ENCODE measurements around the gene ADAMTS9.
A peak's percentile ranks its signal among the peaks of the same experiment; 100 is the strongest.

ADAMTS9 gene

DNA sequence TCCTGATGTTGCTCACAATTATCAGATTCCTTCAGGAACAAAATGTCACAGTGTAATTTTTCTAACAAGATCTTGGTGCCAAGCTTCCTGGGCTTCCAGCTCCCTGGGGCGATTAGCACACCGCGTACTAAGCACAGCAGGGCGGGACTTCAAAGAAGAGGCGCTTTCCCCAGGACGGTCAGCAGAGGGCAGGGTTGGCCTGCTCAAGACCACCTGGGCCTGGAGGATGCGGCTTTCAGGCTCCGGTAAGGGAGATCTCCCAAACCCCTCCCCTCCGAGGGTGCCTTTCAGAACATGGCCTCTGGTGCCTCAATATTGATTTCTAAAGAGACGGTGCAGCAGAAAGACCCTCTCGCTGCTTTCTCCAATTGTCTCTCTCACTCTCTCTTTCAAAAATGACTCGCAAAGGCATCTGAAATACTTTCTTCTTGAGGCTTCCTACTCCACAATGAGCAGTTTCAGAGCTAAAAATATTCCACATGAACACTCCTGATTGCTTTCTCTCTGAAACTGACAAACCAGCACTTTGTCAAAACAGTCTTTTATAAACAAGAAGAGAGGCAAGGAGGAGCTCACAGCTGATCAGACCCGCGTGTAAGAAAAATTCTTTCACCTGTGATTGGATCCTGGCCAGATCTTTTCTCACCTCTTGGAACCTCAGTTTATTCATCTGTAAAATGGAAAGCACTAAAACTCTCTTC, 154.0 kb downstream of the ADAMTS9 start:
- peak; percentile 62 for DNase-seq
- ATAC-seq, result peak; percentile 79

DNA sequence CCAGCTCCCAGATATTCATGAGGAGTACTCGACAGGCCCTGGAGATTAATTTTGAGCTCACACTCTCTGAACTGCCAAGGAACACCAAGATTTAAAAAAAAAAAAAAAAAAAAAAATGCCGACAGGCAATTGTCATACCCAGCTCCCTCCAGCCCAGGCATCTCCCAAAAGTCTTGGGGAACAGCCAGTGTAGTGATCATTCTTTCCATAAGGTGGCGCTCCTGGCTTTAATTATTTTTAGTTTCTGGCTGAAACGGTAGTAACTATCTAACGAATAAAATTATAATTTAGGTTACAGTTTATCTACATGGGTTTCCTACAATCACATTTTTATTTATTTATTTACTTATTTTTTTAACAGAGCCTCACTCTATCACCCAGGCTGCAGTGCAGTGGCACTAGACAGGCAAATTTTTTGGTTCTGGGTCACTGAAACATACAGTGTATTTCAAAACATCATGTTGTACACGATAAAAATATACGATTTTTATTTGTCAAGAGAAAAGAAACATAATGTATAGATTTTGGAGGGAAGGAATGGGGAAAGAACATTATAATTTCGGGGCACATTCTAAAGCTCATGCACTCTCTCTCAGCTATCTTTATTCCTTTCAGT, 157.3 kb downstream of the ADAMTS9 start:
- ATAC-seq (no peak), DNase-seq (peak; percentile 18)

DNA sequence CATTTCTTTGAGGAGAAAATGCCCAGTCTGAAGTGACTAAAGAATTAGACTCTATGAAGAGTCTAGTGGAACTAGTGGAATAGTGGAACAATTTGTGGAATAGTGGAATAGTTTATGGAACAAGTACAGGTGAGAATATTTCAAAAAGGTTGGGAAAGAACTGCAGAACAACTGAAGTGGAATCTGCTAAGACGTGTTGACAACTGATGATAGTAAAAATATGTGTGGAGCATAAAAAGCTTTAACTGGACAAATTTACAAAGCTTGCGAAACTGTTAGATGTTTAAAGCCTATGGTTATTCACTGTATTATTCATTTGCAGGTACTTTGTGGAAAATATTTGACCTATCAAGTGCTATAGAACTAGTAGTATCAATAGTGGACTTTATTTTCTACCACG, 164.5 kb downstream of the ADAMTS9 start:
- ATAC-seq, result no peak
- no peak for DNase-seq

DNA sequence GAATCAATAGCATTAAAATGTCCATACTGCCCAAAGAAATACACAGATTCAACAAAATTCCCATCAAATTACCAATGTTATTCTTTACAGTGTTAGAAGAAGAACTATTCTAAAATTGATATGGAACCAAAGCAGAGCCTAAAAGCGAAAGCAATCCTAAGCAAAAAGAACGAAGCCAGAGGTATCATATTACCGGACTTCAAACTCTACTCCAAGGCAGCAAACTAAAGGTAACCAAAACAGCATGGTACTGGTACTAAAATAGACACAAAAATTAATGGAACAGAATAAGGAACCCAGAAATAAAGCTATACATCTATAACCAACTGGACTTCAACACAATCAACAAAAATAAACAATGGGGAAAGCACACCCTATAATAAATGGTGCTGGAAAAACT, 167.5 kb downstream of the ADAMTS9 start:
- no peak for ATAC-seq
- DNase-seq, result no peak

DNA sequence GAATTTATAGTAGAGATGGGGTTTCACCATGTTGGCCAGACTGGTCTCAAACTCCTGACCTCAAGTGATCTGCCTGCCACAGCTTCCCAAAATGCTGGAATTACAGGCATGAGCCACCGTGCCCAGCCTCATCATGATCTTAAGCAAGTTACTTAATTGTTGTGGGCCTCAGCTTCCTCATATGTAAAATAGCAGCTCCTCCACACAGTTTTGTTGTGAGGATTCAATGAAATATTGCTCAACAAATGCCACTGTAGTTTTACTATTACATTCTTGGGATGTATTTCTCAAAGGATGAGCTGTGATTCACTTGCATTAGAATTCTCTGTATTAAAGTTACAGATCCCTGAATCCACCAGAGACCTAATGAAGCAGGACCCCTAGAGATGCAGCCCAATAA, 168.8 kb downstream of the ADAMTS9 start:
- no peak for ATAC-seq
- DNase-seq, result no peak

DNA sequence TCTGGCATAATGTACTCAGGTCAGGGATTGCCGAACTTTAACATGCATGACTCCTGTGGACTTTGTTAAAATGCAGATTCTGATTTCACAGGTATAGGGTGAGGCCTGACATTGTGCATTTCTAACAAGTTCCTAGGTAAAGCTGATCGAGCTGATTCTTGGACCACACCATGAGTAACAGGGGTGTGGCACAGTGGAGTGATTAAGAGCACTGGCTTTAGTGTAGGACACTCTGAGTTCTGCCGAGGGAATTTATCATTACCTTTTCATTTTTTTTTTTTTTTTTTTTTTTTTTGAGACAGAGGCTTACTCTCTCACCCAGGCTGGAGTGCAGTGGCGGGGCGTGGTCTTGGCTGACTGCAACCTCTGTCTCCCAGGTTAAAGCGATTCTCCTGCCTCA, 169.3 kb downstream of the ADAMTS9 start:
- DNase-seq, result no peak

DNA sequence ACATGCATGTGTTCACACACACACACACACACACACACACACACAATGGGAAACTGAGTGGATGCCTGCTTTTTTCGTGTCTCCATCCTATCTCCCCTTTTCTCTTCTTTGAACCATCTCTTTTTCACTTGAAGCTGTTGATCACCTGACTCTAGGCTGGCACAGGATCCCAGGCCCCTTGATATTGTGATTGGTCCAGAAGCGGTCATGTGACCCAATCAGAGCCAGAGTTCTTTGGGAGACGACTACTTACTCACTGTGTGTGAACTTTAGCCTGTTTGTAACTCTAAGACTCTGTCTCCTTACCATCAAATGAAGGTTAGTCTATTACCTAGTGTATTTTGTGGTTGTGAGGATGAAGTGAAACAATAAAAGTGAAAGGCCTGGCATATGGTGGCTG, 172.9 kb downstream of the ADAMTS9 start:
- ATAC-seq (no peak), DNase-seq (no peak)

More for the DNA sequence above, 169.3 kb downstream of the ADAMTS9 start:
- no peak for ATAC-seq

DNA sequence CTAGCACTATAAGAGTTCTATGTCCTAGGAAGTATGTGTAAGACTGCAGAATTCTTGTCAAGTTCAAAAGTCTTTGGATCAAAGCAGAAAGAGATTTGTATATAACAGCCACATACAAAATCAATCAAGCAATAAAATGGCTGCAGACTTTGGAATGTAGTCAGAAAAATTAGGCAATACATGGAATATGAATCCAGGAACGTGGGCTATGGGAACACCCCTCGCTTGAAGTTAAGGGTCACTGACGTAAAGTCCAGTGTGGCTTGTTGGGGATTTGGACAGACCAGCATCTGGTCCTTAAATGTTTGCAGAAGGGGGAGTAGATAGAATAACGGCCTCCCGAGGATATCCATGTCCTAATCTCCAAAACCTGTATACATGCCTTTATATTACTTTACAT, 178.6 kb downstream of the ADAMTS9 start:
- ATAC-seq, result no peak
- DNase-seq, result no peak

DNA sequence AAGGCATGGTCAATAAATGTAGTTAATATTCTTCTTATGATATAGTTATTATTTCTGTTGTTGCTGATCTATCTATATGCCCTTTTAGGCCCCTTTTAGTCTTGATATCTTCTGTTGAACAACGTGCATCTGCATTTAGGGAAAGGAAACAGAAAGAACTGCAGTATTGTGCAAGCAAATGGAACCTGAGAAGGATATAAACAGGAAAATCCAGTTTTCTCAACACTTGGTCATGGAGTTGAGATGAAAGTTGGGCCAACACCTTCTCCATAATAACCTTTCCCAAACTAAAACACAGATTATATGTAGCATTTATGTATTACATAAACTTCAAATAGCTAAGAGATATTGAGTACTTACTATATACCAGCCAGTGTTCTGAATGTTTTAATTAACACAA, 179.7 kb downstream of the ADAMTS9 start:
- DNase-seq (no peak), ATAC-seq (no peak)

DNA sequence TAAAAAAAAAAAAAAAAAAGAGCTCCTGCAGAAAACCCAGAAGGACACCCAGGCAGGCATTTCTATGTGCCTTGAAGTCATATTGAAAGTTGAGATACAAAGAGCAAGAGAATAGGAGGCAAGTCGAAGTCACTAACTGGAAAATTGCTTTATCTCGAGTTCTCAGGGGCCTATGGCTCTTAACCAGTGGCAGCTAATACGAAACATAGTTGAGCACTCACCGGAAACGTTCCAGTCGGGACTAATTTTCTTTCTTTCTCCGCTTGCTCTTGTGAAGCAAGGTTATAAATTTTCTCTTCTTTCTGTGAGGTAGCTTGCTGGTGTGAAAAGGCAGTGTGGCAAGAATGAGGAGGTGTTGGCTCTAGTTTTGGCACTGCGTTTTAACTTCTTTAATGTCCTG, 181.5 kb downstream of the ADAMTS9 start:
- no peak for DNase-seq
- no peak for ATAC-seq

DNA sequence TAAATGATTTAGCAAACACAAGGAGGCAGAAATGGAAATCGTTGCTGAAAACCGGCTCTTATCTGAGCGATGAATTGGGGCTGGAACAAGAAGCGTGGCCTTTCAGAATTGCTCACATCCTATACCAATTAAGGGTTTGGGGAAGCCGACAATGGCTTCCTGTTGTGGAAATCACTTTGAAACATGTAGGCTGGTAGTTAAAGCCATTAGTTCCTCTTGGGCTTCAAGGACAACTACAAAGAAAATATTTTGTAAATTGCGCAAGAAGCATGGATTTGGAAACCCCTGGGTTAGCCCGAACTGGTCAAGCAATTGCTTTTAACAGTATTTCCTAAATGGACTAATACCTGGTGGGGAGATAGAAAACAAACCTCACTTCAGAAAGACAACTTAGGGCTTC, 182.4 kb downstream of the ADAMTS9 start:
- no peak for ATAC-seq
- no peak for DNase-seq

DNA sequence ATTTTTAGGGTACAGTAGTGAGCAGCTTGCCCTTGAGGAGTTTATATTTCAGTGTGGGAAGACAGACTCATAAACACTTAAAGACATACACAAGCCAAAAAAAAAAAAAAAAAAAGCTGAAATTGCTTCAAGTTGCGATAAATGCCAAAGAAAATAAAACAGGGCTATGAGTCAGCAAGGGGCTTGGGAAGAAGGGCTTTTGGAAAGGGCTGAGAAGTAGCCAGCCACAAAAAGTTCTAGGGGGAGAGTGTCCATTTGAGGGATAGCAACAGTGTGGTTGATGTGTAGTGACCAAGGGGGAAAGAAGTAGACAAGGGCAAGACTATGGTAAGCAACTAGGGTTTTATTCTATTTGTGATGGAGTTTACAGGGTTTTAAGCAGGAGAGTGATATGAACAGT, 185.5 kb downstream of the ADAMTS9 start:
- ATAC-seq (no peak), DNase-seq (no peak)

DNA sequence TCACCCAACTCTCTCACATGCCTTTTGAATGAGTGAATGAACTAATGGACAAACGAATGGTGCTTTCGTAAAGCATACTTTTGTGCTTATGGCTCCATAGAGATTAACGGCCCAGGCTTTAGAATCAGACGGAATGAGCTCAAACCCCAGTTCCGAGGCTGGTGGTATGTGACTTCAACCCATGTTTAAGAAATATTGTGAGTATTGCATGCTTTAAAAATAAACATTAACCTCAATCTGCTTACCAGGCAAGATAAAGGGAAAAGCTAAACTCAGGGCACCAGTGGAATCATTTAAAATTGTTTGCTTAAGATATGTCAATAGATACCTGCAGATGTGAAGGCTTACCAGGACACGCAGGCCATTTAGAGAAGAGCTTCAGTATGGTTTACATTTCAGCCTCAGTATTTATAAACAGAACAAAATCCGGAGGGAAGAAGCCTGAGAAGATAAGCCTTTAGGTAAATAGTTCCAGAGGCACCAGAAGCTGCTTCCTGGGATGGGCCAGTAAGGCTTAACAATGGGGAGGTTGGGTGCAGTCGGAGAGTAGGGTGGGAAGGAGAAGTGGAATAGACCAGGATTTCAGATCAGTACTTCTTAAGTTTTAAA, 186.4 kb downstream of the ADAMTS9 start:
- no peak for DNase-seq
- ATAC-seq, result no peak

DNA sequence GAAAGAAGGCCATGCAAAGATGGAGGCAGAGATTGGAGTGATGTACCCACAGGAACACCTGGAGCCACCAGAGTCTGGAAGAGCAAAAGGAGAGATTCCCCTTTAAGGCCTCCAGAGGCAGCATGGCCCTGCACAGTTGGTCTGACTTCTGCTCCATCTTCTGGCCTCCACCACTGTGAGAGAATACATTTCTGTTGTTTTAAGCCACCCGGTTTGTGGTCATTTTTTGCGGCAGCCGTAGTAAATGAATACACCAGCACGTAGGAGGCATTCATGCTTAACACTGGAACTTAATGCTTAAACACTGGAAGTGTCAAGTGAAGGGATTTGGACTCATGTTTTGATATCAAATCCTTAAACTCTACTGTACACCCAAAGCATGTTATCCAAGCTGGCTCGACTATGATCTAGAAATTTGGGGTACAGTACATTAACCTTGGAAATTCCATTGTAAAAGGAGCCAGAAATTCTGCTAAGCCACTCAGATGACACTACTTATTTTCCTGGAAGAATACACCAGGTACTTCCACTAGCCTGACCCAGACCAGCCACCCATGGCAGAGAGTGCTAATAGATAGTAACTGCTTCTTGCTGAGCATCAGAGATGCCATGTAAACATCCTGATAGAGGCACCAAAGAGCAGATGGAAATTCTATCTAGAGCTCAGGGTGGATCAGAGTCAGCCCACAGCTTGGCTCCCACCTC, 190.9 kb downstream of the ADAMTS9 start:
- ATAC-seq (no peak), DNase-seq (no peak)

DNA sequence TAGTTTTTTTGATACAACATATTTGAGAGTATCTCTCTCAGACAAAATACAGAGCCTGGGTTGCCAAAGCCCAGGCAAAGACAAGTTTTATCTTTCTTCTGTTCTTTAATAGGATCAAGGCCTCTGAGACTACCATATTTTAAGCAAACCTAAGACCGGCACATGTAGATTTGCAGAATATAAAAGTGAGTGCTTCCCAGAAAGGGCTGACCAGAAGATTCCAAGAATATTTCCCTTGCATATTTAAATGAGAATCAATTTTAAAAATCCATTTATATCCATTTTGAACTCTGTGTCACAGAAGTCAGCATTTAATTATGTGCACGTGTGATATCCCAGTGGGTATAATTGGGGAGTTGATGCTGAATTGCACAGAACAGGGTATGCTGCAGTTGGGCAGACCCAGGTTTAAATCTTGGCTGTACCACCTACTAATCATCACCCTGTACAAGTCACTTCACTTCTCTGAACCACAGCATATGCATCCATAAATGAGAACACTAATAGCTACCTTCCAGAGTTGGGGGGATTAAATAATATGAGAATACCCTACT, 191.9 kb downstream of the ADAMTS9 start:
- no peak for DNase-seq
- no peak for ATAC-seq

DNA sequence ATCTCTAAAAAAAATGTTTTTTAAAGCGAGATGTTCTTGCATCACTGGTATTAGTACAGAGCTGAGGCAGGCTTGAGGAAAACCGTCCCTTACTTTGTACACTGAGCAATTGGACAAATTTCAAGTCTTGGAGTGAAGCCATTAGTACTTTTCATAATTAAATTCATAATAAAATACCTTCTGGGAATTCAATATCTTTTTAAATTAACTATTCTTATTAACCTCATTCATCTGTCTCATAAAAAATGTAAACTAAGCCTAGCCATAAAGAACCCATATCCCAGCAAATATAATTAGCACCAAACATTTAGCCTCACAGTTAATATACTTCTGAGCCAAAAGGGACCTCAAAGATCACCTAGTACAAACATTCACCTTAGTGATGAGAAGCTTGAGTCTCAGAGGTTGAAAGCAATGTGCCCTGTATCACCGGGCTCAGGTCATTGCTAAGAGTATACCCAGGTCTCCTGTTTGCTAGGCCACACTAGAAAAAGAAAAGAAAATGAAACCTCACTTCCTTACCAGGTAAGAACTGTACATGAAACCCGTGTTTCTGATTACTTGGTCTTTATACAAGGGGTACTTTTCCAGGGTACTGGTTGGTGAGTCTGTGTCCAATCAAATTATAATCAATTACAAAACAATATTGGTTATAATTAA, 192.5 kb downstream of the ADAMTS9 start:
- no peak for ATAC-seq
- no peak for DNase-seq

DNA sequence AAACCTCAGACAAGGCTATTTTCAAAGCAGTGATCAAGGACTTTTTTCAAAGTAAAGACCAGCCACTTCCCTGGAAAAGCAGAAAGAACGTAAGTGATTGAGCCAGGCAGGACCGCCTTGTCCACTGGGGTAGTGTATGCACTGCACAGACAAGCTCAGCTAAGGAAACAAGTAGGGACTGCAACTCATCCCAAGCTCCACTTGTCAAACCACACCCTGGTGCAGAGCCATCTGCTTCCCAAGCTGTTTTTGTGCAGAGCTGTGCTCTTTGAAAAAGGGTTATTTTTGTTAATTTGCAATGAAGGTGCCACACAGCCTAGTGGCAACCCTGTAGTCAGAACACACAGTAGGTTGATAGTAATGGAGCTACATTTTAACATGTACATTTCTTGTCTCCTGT, 193.3 kb downstream of the ADAMTS9 start:
- DNase-seq (no peak), ATAC-seq (no peak)

DNA sequence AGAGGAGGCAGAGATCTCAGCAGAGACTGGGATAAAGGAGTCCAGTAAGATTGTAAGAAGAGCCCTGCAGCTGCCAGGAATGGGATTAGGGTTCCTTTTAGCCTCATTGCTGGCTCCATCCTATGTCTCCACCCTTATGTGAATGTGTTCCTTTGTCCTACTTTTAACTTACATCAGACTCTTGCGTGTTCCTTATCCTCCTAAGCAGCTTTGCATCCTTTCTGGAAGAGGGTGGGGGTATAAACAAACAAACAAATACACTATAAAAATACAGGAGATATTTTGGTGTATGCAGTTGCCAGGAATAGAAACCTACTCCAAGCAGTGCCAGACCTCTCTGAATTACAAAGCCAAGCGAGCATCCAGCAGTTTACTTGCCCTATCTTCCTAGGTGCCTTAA, 194.7 kb downstream of the ADAMTS9 start:
- DNase-seq (no peak), ATAC-seq (no peak)

DNA sequence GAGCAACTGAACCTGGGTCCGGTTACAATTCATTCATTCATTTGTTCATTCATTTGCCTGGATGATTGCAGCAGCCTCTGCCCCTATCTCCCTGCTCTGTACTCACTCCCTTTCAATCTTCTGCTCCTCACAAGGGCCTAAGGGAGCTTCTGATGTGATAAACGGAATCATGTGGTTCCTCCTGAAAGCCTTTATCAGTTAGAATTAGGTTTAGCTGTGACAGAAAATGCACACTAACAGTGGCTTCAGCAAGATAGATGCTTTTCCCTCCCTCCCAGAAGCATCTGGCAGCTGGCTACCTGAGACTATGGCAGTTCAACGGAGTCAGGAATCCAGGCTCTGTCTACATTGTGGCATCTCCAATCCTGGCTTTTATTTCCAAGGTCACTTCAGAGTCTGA, 196.0 kb downstream of the ADAMTS9 start:
- no peak for ATAC-seq
- no peak for DNase-seq

DNA sequence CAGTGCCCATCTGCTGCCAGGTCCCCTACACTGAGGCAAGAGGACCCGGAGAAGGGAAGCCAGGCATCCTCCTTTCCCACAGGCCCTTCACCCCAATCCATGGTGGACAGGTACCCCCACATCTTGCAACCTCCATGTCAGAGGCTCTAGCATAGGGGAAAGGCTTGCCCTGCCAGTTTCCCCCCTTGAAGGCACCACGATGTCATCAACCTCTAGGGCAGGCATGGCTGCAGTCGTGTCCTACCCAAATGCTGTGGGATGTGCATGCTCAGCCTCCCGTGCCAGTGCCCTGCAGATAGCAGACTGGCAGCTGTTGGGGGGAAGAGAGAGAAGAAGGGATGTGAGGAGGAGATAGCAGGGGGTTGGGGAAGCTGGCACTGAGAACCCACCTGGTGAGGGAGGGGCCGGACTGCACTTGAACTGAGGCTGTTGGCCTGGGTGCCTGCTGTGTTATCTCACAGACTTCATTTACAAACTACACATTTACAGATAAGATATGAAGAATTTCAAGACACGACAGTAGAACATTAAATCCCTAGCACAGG, 197.5 kb downstream of the ADAMTS9 start:
- ATAC-seq (peak; percentile 19), DNase-seq (no peak)

DNA sequence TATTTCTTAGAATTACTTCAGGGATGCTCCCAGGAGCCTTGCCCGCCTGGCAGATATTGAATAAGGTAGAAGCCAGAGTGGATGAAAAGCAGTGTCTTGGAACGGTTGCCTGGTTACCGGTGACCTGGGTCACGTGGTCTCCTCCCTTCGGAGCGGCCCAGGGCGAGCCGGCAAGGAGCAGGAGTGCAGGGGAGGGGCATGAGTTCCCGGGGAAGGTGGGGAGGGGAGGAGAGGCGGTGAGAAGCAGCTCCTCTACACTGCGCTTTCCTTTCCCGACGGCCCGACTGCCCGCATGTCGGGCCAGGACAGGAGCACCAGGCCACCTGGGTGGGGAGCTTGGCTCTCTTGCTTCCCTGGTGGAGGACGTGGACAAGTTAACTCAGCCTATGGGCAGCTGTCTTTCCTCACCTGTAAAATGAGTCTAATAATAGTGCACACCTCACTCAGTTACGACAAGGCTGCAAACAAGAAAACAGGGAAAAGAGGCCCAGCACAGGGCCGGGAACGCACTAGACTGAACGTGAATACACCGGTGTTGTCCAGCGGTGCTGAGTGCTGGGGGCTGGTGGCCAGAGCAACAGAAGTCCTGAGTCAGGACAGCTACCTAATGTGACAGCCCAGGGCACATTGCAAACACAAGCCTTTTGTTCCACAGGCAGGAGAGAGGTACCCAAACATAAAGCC, 198.3 kb downstream of the ADAMTS9 start:
- DNase-seq (no peak), ATAC-seq (peak; percentile 19)
